ENCODE measurements around the gene LTA. TPM values are rescaled to one million over a fixed set of nuclear protein-coding genes. Genes with fewer than 3 reads are reported as not detected.

LTA gene
- total RNA-seq, 1 experiment from 2014 or later = not detected

DNA sequence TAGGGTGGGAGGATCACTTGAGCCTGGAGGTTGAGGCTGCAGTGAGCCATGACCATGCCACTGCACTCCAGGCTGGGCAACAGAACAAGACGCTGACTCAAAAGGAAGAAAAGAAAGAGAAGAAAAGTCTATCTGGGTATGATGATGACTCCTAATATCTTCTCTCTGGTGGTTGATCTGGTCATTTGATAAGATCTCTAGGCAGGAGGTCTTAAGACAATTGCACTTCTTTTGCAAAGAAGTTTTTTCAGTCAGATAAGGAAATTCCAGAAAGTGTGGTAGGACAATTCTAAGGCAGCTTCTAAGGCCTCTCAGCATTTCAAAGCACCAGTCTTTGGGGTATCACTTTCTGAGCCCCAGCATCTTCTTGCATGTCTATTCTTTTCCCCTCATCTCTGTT is 35.2 kb downstream of the LTA start:
- Mint-ChIP-seq H3K27ac (no peak overlapping the region), H3K9me3 (no peaks in the 10 kb centered on the region), H3K4me3 (no peak overlapping the region), H3K27me3 (ENCODE audit: low read depth) (no peaks in the 10 kb centered on the region), H3K36me3 (ENCODE audit: insufficient read depth in 1 of 3, low read depth in 3 of 3) (no peaks in the 10 kb centered on the region), H3K4me1 (peaks cover 5 to 9% of the 10 kb centered on the region in 2 experiments)
- no peaks in the 10 kb centered on the region for H3K4me1 ChIP-seq (ENCODE audit: insufficient read depth, low read length)
- H2BK15ac ChIP-seq (ENCODE audit: low read depth, low read length) = no peak overlapping the region
- no peaks in the 10 kb centered on the region for H4K20me1 ChIP-seq (ENCODE audit: control insufficient read depth, insufficient read depth, insufficient read length)
- WGBS (ENCODE audit: extremely low coverage, insufficient read length, low lambda C conversion rate) = no CpG with 5 or more reads among the region's 1 CpG
- no peak overlapping the region for H3K4ac ChIP-seq (ENCODE audit: low read depth, low read length)
- no peak overlapping the region for H2BK120ac ChIP-seq (ENCODE audit: low read depth, low read length, poor library complexity, severe bottlenecking)
- no peak overlapping the region for H3K56ac ChIP-seq (ENCODE audit: insufficient read length, low read depth, low read length)
- H3K9ac ChIP-seq (ENCODE audit: extremely low read depth, insufficient read length, low read length) = no peak overlapping the region
- H4K8ac ChIP-seq (replicated peaks; ENCODE audit: insufficient read length, low read depth, low read length) = no peak overlapping the region
- H3K4me2 ChIP-seq (ENCODE audit: insufficient read depth, insufficient read length, low read length) = no peak overlapping the region
- H3K79me2 ChIP-seq (ENCODE audit: insufficient read depth, low read length) = no peaks in the 10 kb centered on the region
- H2BK12ac ChIP-seq (ENCODE audit: insufficient read length, low read depth, low read length) = no peak overlapping the region
- no peak overlapping the region for H3K23ac ChIP-seq (ENCODE audit: insufficient read length, low read depth, low read length)
- no peak overlapping the region for H2AK5ac ChIP-seq (ENCODE audit: insufficient read length, low read length)
- no peak overlapping the region for H3K14ac ChIP-seq (ENCODE audit: insufficient read depth, low read length)
- H2BK5ac ChIP-seq (ENCODE audit: insufficient read length, low read length) = no peak overlapping the region
- no peak overlapping the region for H2BK20ac ChIP-seq (ENCODE audit: low read depth, low read length, poor library complexity, severe bottlenecking)
- no peak overlapping the region for H2AFZ ChIP-seq (ENCODE audit: low read length)
- no peak overlapping the region for H4K5ac ChIP-seq (ENCODE audit: insufficient read length, low read depth, low read length)
- no peak overlapping the region for H4K91ac ChIP-seq (ENCODE audit: insufficient read length, low read depth, low read length)
- H3K79me1 ChIP-seq (ENCODE audit: insufficient read depth, low read depth, low read length, poor library complexity, severe bottlenecking) = no peaks in the 10 kb centered on the region
- DNase-seq = no peak
- TF ChIP-seq, protein P1, sequence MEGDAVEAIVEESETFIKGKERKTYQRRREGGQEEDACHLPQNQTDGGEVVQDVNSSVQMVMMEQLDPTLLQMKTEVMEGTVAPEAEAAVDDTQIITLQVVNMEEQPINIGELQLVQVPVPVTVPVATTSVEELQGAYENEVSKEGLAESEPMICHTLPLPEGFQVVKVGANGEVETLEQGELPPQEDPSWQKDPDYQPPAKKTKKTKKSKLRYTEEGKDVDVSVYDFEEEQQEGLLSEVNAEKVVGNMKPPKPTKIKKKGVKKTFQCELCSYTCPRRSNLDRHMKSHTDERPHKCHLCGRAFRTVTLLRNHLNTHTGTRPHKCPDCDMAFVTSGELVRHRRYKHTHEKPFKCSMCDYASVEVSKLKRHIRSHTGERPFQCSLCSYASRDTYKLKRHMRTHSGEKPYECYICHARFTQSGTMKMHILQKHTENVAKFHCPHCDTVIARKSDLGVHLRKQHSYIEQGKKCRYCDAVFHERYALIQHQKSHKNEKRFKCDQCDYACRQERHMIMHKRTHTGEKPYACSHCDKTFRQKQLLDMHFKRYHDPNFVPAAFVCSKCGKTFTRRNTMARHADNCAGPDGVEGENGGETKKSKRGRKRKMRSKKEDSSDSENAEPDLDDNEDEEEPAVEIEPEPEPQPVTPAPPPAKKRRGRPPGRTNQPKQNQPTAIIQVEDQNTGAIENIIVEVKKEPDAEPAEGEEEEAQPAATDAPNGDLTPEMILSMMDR (conservative IDR thresholded peaks at IDR 0.05) = no peak
- H3K18ac ChIP-seq (ENCODE audit: insufficient read length, low read depth, low read length) = no peak overlapping the region
- H3K9me3 ChIP-seq (ENCODE audit: control insufficient read depth, low read depth, low read length) = no peaks in the 10 kb centered on the region
- no peaks in the 10 kb centered on the region for H3K23me2 ChIP-seq (ENCODE audit: insufficient read length, low read depth, low read length, poor library complexity, severe bottlenecking)
- H3T11ph ChIP-seq (ENCODE audit: low read length) = no peak overlapping the region
- H3K27me3 ChIP-seq (ENCODE audit: insufficient read depth, low read length) = no peaks in the 10 kb centered on the region
- H3K27ac ChIP-seq (ENCODE audit: insufficient read length, low read depth, low read length) = no peak overlapping the region

Measured in H9 (cell line).